Measurements from ENCODE around the gene SPATA9.

Gene SPATA9

GRCh38 chr5:95712347-95712958 lies 29.7 kb upstream of the SPATA9 start (continued):
- TF ChIP-seq ZNF704 (tag by site-specific recombination; IDR thresholded peaks at IDR 0.05) (no peak), ZBTB48 (tag by site-specific recombination; IDR thresholded peaks at IDR 0.05) (peak; percentile 78; the same call in 1 of the 2 replicates), ZNF776 (tag by site-specific recombination; IDR thresholded peaks at IDR 0.05; ENCODE audit: borderline replicate concordance) (no peak), ZNF335 (tag by site-specific recombination; conservative IDR thresholded peaks at IDR 0.05) (peak; percentile 69), ZBTB10 (tag by site-specific recombination; IDR thresholded peaks at IDR 0.05) (0 out of 2 replicates have a peak, but pooled peaks have one; percentile 27), ZNF223 (tag by site-specific recombination; IDR thresholded peaks at IDR 0.05) (no peak), OSR2 (tag by site-specific recombination; IDR thresholded peaks at IDR 0.05) (peak; percentile 68; the same call in 1 of the 2 replicates), BCL11A (tag by site-specific recombination; IDR thresholded peaks at IDR 0.05; ENCODE audit: low read depth) (peak; percentile 63; the same call in 1 of the 2 replicates), REST (tag by site-specific recombination; IDR thresholded peaks at IDR 0.05) (no peak), ZNF157 (tag by site-specific recombination; IDR thresholded peaks at IDR 0.05) (no peak), ZNF18 (tag by site-specific recombination; IDR thresholded peaks at IDR 0.05) (no peak), ZNF155 (tag by site-specific recombination; IDR thresholded peaks at IDR 0.05) (no peak), ZNF221 (tag by site-specific recombination; IDR thresholded peaks at IDR 0.05; ENCODE audit: borderline replicate concordance) (no peak), ZBTB17 (tag by site-specific recombination; IDR thresholded peaks at IDR 0.05) (peak; percentile 45; the same call in 1 of the 2 replicates), ZNF148 (tag by site-specific recombination; IDR thresholded peaks at IDR 0.05; ENCODE audit: borderline replicate concordance) (no peak), ZNF571 (tag by site-specific recombination; IDR thresholded peaks at IDR 0.05) (no peak), ZNF140 (tag by site-specific recombination; IDR thresholded peaks at IDR 0.05) (no peak), RBAK (tag by site-specific recombination; IDR thresholded peaks at IDR 0.05) (no peak), REPIN1 (tag by site-specific recombination; IDR thresholded peaks at IDR 0.05; ENCODE audit: low read depth) (no peak), INSM2 (tag by site-specific recombination; IDR thresholded peaks at IDR 0.05) (peak; percentile 88), ZNF433 (tag by site-specific recombination; IDR thresholded peaks at IDR 0.05; ENCODE audit: low read depth) (no peak), KLF9 (tag by site-specific recombination; IDR thresholded peaks at IDR 0.05; ENCODE audit: low read depth) (no peak)
